Activated CD4-positive, CD25-positive, alpha-beta regulatory T cell treated with anti-CD3 and anti-CD28 coated beads, Interleukin-2, amount 50 U/mL, for 16 hours (primary cell): Measurements from ENCODE around the gene ZNHIT6.
"Not testable (repeated sequence)": the region's sequence is repeated elsewhere in the genome, so short reads cannot be mapped to it uniquely, and the experiment has no call there.

Experiments
- DNase-seq: peaks from one replicate; pipeline ENCODE4 v3.0.0-alpha.2; 2020; ENCODE audit warnings: low read depth, low spot score

The ZNHIT6 gene

GRCh38 chr1:85672031-85672660 is 36.1 kb downstream of the ZNHIT6 start:
- no peak for DNase-seq

GRCh38 chr1:85665932-85666331 is 42.3 kb downstream of the ZNHIT6 start:
- DNase-seq = no peak

- DNase-seq = no peak
Measured at GRCh38 chr1:85663382-85663781, 44.9 kb downstream of the ZNHIT6 start.

- no peak for DNase-seq
Measured at GRCh38 chr1:85661767-85662166, 46.5 kb downstream of the ZNHIT6 start.

- no peak for DNase-seq
Measured at GRCh38 chr1:85660541-85660940, 47.7 kb downstream of the ZNHIT6 start.

- no peak for DNase-seq
Measured at GRCh38 chr1:85659174-85659573, 49.1 kb downstream of the ZNHIT6 start.

GRCh38 chr1:85656948-85657347 is 51.3 kb downstream of the ZNHIT6 start:
- no peak for DNase-seq

GRCh38 chr1:85656256-85656655 is 52.0 kb downstream of the ZNHIT6 start:
- DNase-seq = no peak

- no peak for DNase-seq
Measured at GRCh38 chr1:85655315-85655714, 52.9 kb downstream of the ZNHIT6 start.

- DNase-seq = no peak
Measured at GRCh38 chr1:85654066-85654782, 54.0 kb downstream of the ZNHIT6 start.

GRCh38 chr1:85652327-85652726 is 55.9 kb downstream of the ZNHIT6 start:
- DNase-seq = no peak

- no peak for DNase-seq
Measured at GRCh38 chr1:85650645-85651044, 57.6 kb downstream of the ZNHIT6 start.

GRCh38 chr1:85649591-85649990 is 58.6 kb downstream of the ZNHIT6 start:
- no peak for DNase-seq

GRCh38 chr1:85641598-85642556 is 66.4 kb downstream of the ZNHIT6 start:
- not testable (repeated sequence) for DNase-seq

GRCh38 chr1:85639920-85640319 is 68.3 kb downstream of the ZNHIT6 start:
- not testable (repeated sequence) for DNase-seq

- DNase-seq = no peak
Measured at GRCh38 chr1:85638412-85638811, 69.8 kb downstream of the ZNHIT6 start.

- no peak for DNase-seq
Measured at GRCh38 chr1:85630493-85630892, 77.7 kb downstream of the ZNHIT6 start.

- DNase-seq = no peak
Measured at GRCh38 chr1:85629532-85629920, 78.7 kb downstream of the ZNHIT6 start.

GRCh38 chr1:85628791-85629531 is 79.3 kb downstream of the ZNHIT6 start:
- DNase-seq = no peak

GRCh38 chr1:85626818-85627217 is 81.4 kb downstream of the ZNHIT6 start:
- DNase-seq = no peak

- no peak for DNase-seq
Measured at GRCh38 chr1:85624361-85624760, 83.9 kb downstream of the ZNHIT6 start.

GRCh38 chr1:85623061-85623471 is 85.2 kb downstream of the ZNHIT6 start:
- DNase-seq = no peak
